Fibroblast of mammary gland (primary cell): ENCODE measurements around the gene TRIM14.
"Not testable (repeated sequence)": the region's sequence is repeated elsewhere in the genome, so short reads cannot be mapped to it uniquely, and the experiment has no call there.

ENCODE experiments used
- DNase-seq: peaks from one replicate; pipeline ENCODE4 v3.0.0-alpha.2; 2010; ENCODE audit warnings: low read depth
- H3K4me3 ChIP-seq: 2 replicates; pipeline ENCODE4 v1.5.1; 2011; ENCODE audit warnings: low read depth, mild to moderate bottlenecking, low read length, moderate library complexity; ENCODE audit not compliant: control insufficient read depth
- TF ChIP-seq, protein P1 (sequence below): conservative IDR thresholded peaks from 2 replicates; pipeline ENCODE4 v1.5.1; 2011; ENCODE audit warnings: low read depth, low read length, inconsistent platforms; ENCODE audit not compliant: control insufficient read depth, insufficient read depth

Gene TRIM14

DNA sequence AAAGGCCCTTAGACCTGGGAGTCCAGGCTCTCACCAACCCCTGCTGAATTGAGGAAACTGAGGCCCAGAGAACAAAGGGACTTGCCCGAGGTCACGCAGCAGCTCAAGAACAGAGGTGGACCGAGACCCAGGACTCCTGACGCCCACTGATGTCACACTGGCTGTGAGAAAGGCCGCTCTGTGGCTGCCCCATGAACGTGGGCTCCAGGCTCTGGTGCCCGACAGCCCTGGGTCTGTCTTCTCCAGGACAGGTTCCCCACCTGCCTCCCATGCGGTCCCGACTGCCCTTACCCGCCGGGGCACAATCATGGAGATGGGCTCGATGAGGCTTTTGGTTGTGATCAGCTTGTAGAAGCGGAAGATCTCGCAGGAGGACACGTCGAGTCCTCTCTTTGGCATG lies 9.3 kb upstream of the TRIM14 start:
- H3K4me3 ChIP-seq: no peak overlapping the region
- TF ChIP-seq, protein P1, sequence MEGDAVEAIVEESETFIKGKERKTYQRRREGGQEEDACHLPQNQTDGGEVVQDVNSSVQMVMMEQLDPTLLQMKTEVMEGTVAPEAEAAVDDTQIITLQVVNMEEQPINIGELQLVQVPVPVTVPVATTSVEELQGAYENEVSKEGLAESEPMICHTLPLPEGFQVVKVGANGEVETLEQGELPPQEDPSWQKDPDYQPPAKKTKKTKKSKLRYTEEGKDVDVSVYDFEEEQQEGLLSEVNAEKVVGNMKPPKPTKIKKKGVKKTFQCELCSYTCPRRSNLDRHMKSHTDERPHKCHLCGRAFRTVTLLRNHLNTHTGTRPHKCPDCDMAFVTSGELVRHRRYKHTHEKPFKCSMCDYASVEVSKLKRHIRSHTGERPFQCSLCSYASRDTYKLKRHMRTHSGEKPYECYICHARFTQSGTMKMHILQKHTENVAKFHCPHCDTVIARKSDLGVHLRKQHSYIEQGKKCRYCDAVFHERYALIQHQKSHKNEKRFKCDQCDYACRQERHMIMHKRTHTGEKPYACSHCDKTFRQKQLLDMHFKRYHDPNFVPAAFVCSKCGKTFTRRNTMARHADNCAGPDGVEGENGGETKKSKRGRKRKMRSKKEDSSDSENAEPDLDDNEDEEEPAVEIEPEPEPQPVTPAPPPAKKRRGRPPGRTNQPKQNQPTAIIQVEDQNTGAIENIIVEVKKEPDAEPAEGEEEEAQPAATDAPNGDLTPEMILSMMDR: no peak
- no peak for DNase-seq

DNA sequence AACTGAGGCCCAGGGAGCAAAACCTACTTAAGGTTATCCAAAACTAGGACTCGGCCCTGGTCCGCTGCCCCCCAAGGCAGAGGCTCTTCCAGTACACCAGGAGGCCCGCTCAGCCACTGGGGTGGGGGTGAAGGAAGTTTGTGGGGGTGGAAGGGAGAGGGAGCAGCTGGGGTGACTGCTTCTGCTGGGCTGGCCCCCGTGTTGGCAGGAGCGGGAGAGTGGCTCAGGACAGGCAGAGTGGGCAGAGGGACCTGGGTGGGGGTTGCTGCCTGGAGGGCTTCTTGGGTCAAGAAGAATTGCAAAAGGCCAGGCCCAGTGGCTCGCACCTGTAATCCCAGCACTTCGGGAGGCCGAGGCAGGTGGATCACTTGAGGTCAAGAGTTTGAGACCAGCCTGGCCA lies 8.2 kb upstream of the TRIM14 start:
- TF ChIP-seq, protein P1: no peak
- no peak for DNase-seq
- no peak overlapping the region for H3K4me3 ChIP-seq

DNA sequence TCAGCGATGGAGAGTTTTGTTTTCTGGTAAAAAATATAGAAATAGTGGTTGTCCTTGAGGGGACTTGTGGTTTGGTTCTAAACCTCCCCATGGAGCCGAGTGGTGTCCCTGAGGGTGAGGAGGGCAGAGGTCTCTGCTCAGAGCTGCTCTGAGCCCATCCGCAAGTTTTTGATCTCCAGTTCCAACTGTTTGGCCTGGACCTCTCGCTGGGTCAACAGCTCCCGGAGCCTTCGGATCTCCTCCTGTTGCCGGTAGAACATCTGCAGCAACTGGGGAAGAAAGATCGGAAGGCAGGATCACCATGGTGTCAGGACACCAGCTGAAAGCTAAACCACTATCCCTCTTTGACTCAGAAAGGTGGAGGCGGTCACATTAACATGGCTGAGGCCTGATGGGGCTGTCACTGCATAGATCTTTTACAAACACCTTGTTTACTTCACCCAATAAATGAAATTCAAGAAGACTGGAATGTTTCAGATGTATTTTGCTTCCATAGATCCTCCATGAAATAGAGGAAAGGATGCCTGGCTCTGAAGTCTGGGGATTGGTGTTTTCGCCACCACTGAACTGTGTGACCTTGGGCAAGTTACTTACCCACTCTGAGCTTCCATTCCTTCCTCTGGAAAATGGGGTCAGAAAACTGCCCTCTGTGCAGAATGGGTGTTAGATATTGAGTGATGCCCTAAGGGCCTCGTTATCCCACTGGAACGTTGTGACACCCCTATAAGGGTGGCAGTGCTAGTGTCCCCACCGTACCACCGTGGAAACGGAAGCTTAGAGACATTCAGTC lies 5.8 kb upstream of the TRIM14 start:
- H3K4me3 ChIP-seq: no peak overlapping the region
- DNase-seq: no peak
- TF ChIP-seq, protein P1: no peak

DNA sequence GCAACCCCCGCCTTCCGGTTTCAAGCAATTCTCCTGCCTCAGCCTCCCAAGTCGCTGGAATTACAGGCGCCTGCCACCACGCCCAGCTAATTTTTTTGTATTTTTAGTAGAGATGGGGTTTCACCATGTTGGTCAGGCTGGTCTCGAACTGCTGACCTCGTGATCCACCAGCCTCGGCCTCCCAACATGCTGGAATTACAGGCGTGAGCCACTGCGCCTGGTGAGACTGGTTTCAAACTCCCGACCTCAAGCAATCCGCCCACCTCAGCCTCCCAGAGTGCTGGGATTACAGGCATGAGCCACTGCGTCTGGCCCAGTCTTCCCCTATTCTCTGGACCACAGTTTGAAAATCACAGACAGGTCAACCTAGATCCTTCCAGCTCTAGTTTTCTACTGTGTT lies 5.1 kb upstream of the TRIM14 start:
- not testable (repeated sequence) for H3K4me3 ChIP-seq

DNA sequence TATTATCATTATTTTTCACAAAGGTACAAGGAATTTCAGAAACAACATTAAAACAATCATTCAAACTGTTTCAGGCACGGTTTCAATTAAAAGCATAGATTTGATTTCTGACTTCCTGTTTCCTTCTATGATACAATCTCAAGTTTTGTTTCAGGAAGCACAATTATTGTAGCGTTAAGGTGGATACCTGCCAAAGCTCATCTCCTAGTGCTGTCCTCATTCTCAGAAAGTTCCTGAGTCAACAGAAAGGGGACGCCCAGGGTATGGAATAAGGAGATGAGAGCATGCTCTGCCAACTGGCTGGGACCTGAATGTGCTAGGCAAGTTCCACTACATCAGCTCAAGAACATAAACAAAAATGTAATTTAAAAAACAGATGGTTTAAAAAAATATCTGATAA lies 2.0 kb upstream of the TRIM14 start:
- H3K4me3 ChIP-seq: no peak overlapping the region
- TF ChIP-seq, protein P1: no peak
- DNase-seq: peak; percentile 22

More for the DNA sequence above, 5.1 kb upstream of the TRIM14 start:
- DNase-seq: not testable (repeated sequence)

DNA sequence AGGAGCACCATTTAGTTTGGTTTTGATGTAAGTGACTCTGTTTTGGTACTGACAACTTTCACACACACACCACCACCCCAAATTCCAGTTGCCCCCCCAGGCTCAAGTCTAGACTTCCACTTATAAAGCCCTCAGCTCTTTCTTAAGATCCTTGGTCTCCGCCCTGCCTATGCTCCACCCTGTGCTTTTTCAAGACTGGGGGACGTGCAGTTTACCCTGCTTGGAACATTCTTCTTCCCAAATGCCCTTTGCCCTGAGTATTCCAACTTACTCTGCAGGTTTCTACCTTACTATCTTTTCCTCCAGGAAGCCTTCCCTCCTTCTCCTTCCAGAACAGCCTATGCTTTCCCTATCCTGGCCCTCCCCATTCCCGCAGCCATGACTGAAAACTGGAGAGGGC lies 1.5 kb upstream of the TRIM14 start:
- no peak overlapping the region for H3K4me3 ChIP-seq
- TF ChIP-seq, protein P1: no peak
- no peak for DNase-seq

DNA sequence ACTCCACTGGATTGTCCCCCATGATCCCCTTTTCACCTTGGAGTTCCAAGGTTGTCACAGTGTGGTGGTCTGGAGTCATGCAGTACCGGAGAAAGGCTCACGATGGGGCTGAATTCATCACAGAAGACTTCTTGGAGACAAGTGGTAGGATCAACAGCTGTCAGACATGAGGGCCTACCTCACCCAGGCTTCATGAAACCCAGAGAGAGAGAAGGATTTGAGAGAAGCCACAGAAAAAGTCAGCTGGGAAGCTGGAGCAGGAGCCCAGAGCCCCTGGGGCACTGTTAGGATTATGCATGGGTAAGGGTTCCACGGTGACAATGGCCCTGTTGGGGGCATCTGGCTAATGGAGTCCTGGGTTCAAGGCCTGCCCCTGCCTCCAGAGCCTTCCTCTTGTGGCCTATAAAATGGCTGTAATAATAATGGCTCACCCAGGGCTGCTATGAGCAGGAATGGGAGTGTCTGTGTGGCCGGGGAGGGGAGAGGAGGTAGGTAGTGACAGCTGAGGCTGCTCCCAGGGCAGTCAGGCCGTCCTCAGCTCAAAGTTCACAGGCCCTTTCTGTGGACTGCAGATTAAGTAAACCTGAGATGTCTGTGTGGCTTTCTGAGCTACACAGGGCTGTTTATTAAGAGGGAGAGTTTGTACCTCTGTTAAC lies 910 bp downstream of the TRIM14 start:
- H3K4me3 ChIP-seq: peak overlapping the region; percentile 45
- DNase-seq: peak; percentile 26
- TF ChIP-seq, protein P1: peak; percentile 26

DNA sequence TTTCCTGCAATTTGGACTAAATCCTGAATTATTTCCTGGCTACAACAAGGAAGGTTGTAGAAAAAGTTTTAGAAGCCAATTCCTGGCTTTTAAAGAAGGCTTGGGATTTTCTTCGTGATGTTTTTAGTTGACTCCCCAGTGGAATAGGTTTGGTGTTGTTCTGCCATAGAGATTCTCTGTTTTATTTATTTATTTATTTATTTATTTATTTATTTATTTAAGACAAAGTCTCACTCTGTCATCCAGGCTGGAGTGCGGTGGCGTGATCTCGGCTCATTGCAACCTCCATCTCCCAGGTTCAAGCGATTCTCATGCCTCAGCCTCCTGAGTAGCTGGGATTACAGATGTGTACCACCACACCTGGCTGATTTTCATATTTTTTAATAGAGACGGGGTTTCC lies 1.9 kb downstream of the TRIM14 start:
- not testable (repeated sequence) for DNase-seq, H3K4me3 ChIP-seq
